ENCODE data around the gene ATF4. TPM values are rescaled to one million over a fixed set of nuclear protein-coding genes. Genes with fewer than 3 reads are reported as not detected.
A peak's percentile ranks its signal among the peaks of the same experiment; 100 is the strongest.

ATF4 gene
- total RNA-seq, 1 experiment from 2014 or later, result 488 TPM

DNA sequence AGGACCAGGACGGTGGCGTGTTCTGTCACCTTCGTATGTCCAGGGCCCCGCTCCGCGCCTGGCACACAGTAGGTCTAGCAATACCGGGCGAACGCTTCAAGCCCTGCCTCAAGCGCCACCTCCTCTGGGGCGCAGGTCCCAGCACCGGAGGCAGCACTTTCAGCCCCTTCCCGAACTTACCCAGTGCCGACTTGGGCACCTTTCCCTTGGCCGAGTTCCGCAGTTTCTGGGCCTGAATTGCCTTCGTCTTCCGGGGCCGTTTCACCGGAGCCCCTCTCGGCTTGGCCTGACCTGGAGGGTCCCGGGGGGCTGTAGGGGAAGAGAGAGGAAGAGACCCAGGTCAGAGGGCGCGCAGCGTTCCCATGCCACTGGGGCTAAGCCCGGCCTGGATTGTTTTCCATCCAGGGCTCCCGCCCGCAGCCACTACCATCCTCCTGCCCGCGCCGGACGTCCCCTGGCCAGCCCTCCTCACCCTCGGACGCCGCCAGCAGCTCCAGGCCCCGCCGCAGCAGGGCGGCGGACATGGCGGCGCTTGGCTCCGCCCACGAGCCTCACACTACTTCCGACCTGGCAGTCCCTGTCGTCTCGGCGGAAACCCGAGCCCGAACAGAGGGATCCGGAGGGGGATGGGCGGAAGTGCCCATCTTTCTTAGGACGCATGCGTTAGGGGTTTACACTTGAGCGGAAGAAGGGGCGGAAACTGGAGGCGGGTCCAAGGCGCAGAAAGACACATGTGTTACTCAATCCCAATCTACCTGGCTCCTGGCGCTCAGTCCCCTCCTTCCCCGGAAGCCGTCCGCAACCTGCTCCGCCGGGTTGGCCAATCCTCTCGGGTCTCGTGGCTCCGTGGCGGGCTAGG lies 12.1 kb downstream of the ATF4 start, which contains the start of gene RPS19BP1:
RPS19BP1 (minus strand) TSS at position 534 of the 859 bp plus-strand sequence; CDS start at position 524, 10 bp downstream.
- H3K27me3 ChIP-seq (ENCODE audit: insufficient read depth, low read depth), result no peaks in the 10 kb centered on the region
- H2AFZ ChIP-seq, result peak within 1 kb of the TSS; percentile 97
- peaks cover 34% of the 10 kb centered on the region for H3K79me2 ChIP-seq (ENCODE audit: low read depth)
- H3K9me2 ChIP-seq (ENCODE audit: insufficient read depth), result no peaks in the 10 kb centered on the region
- intact Hi-C loops (cut with micrococcal nuclease; ENCODE audit: unreplicated experiment), result loop anchor here (1.0 to 2.0 kb wide), 3 partner anchors 31 to 814 kb away; partner anchors contain the start of gene ADSL
- H3F3A ChIP-seq (ENCODE audit: insufficient read depth, low read depth), result peaks cover 53% of the 10 kb centered on the region
- H4K20me1 ChIP-seq (ENCODE audit: insufficient read depth), result peaks cover 19% of the 10 kb centered on the region
- H3K9me3 ChIP-seq (ENCODE audit: insufficient read depth, low read depth), result no peaks in the 10 kb centered on the region
- H3K4me1 ChIP-seq (replicated peaks; ENCODE audit: insufficient read depth), result peaks cover 44% of the 10 kb centered on the region
- H3K27ac ChIP-seq, result peak within 1 kb of the TSS; percentile 30
- H3K4me2 ChIP-seq, result peak within 1 kb of the TSS; percentile 82
- peak; percentile 100 for DNase-seq
- H3K4me3 ChIP-seq, result peak within 1 kb of the TSS; percentile 87
- H3K36me3 ChIP-seq (ENCODE audit: low read depth), result 0 out of 2 replicates have a peak, but pooled peaks cover 4% of the 10 kb centered on the region
- no TSS peak for BruUV-seq (replicated peaks)
- no peak for TF ChIP-seq EZH2 (IDR thresholded peaks at IDR 0.05; ENCODE audit: low read depth)
- TF ChIP-seq, protein P1, sequence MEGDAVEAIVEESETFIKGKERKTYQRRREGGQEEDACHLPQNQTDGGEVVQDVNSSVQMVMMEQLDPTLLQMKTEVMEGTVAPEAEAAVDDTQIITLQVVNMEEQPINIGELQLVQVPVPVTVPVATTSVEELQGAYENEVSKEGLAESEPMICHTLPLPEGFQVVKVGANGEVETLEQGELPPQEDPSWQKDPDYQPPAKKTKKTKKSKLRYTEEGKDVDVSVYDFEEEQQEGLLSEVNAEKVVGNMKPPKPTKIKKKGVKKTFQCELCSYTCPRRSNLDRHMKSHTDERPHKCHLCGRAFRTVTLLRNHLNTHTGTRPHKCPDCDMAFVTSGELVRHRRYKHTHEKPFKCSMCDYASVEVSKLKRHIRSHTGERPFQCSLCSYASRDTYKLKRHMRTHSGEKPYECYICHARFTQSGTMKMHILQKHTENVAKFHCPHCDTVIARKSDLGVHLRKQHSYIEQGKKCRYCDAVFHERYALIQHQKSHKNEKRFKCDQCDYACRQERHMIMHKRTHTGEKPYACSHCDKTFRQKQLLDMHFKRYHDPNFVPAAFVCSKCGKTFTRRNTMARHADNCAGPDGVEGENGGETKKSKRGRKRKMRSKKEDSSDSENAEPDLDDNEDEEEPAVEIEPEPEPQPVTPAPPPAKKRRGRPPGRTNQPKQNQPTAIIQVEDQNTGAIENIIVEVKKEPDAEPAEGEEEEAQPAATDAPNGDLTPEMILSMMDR (conservative IDR thresholded peaks at IDR 0.05), result peak; percentile 24; the same call in 1 of the 2 replicates
- ChIA-PET POLR2A (ENCODE audit: unreplicated experiment) (interaction anchor here (0.6 kb wide), 2 partner anchors 324 to 511 kb away, joined by 3 to 4 read pairs; no protein-coding TSS in a partner anchor), CTCF (no interaction called here)

DNA sequence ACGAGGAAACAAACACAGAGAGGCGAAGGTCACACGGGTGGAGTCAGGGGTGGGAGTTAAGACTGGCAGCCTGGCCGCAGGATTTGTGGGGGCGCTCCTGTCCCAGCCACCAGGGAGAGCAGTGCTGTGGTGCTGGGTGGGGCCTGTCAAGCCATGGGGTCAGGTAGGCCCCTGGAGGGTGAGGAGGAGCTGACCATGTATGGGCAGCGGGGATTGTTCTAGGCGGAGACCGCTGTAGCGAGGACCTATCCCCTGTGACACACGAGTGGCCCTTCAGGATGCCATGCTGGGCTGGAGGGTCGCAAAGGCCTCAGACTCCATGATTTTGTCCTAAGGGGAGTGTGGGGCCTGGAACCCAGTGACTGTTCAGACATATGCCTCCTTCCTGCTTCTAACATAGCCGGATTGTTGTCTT lies 13.7 kb downstream of the ATF4 start:
- Histone ChIP-seq H3K36me3 (ENCODE audit: low read depth) (no peaks in the 10 kb centered on the region), H3F3A (ENCODE audit: insufficient read depth, low read depth) (peaks cover 38% of the 10 kb centered on the region; the same call in 1 of the 2 replicates), H3K4me2 (peak overlapping the region; percentile 73), H3K4me3 (no peak overlapping the region), H3K9me2 (ENCODE audit: insufficient read depth) (no peaks in the 10 kb centered on the region), H3K4me1 (replicated peaks; ENCODE audit: insufficient read depth) (peaks cover 28% of the 10 kb centered on the region), H3K79me2 (ENCODE audit: low read depth) (peaks cover 28% of the 10 kb centered on the region), H2AFZ (peak overlapping the region; percentile 61; the same call in 1 of the 2 replicates), H3K27ac (no peak overlapping the region), H4K20me1 (ENCODE audit: insufficient read depth) (0 out of 2 replicates have a peak, but pooled peaks cover 3% of the 10 kb centered on the region), H3K9me3 (ENCODE audit: insufficient read depth, low read depth) (no peaks in the 10 kb centered on the region), H3K27me3 (ENCODE audit: insufficient read depth, low read depth) (no peaks in the 10 kb centered on the region)
- DNase-seq, result no peak
- CTCF ChIA-PET, result interaction anchor here (0.6 to 2.1 kb wide), 7 partner anchors 40 to 1059 kb away, joined by 3 to 11 read pairs (median 3); partner anchors contain the start of gene TAB1
- BruUV-seq (replicated peaks), result no TSS peak
- TF ChIP-seq, protein P1 (conservative IDR thresholded peaks at IDR 0.05), result no peak
- TF ChIP-seq EZH2 (IDR thresholded peaks at IDR 0.05; ENCODE audit: low read depth), result no peak
- POLR2A ChIA-PET (ENCODE audit: unreplicated experiment), result no interaction called here
- intact Hi-C loops (cut with micrococcal nuclease; ENCODE audit: unreplicated experiment), result loop anchor here (1.0 kb wide), 1 partner anchor 490 kb away; no protein-coding TSS in a partner anchor

DNA sequence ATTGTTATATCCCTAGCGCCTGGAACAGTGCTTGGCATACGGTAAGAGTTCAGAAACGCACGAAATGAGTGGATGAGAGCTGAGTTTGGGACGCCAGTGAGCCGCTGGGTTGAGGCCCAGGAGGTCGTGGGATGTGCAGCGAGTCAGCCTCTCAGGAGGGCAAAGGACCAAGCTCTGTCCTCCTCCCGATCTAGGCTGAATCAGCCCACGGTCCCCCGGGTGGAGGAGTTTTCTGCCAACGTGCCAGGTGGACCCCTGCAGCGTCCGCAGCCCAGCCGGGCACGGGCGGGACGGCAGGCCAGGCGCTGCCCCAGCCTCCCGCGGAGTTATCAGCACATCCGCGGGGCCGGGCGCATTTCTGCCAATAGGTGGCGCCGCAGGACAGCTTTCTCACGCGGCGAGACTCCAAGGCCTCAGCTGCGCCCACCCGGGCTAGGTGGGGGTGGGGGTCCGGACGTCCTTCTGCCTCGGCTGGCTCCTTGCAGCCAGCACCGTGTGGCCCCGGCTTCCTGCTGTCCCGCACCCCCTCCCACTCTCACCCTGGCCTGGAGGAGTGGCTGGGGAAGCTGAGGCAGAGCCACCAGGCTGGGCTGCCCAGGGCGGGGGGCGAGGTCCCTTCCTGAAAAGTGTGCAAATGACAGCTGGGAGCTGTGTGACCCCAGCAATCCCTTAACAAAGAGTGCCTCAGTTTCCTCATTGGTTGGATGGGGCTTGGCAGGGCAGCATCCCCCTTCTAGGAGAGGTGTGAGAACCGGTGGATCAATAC lies 14.4 kb downstream of the ATF4 start:
- Histone ChIP-seq H3K4me1 (replicated peaks; ENCODE audit: insufficient read depth) (peaks cover 24% of the 10 kb centered on the region), H2AFZ (peak overlapping the region; percentile 61), H3K79me2 (ENCODE audit: low read depth) (peaks cover 26% of the 10 kb centered on the region), H4K20me1 (ENCODE audit: insufficient read depth) (0 out of 2 replicates have a peak, but pooled peaks cover 3% of the 10 kb centered on the region), H3K27ac (no peak overlapping the region), H3K9me3 (ENCODE audit: insufficient read depth, low read depth) (no peaks in the 10 kb centered on the region), H3K4me2 (peak overlapping the region; percentile 73), H3K36me3 (ENCODE audit: low read depth) (no peaks in the 10 kb centered on the region), H3K4me3 (peak overlapping the region; percentile 10; the same call in 1 of the 2 replicates), H3K27me3 (ENCODE audit: insufficient read depth, low read depth) (no peaks in the 10 kb centered on the region), H3F3A (ENCODE audit: insufficient read depth, low read depth) (peaks cover 34% of the 10 kb centered on the region; the same call in 1 of the 2 replicates), H3K9me2 (ENCODE audit: insufficient read depth) (no peaks in the 10 kb centered on the region)
- intact Hi-C loops (cut with micrococcal nuclease; ENCODE audit: unreplicated experiment), result loop anchor here (1.0 kb wide), 1 partner anchor 490 kb away; no protein-coding TSS in a partner anchor
- POLR2A ChIA-PET (ENCODE audit: unreplicated experiment), result no interaction called here
- no TSS peak for BruUV-seq (replicated peaks)
- CTCF ChIA-PET, result interaction anchor here (0.6 to 2.1 kb wide), 9 partner anchors 41 to 1059 kb away, joined by 3 to 11 read pairs (median 3); partner anchors contain the start of gene TAB1
- no peak for TF ChIP-seq EZH2 (IDR thresholded peaks at IDR 0.05; ENCODE audit: low read depth)
- TF ChIP-seq, protein P1 (conservative IDR thresholded peaks at IDR 0.05), result peak; percentile 100
- peak; percentile 58 to 78 for DNase-seq

Measured in PC-9 (cell line).